ENCODE results near the gene GTPBP1. TPM values are rescaled to one million over a fixed set of nuclear protein-coding genes. Genes with fewer than 3 reads are reported as not detected.

Gene GTPBP1
- polyA plus RNA-seq, 1 experiment = 31.1 TPM

DNA sequence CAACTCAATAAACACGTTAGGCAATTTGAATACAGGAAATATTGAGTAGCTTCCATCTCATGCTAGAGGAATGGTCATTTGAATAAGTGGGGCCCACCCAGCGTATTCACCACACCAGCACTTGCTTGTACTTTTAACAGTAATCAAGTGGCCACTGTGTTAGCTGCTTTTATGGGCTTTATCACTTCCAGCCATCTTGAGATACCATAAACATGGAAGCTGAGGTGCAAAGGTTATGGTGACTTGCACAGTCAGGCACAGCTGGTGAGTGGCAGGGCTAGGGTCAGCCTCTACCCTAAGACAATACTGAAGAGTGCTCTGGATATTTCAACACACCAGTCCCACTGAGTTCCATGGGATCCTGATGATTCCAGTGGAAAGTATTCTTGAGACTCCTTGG is 11.7 kb upstream of the GTPBP1 start:
- Histone ChIP-seq H3K27me3 (ENCODE audit: control insufficient read depth, insufficient read depth, low read length) (no peaks in the 10 kb centered on the region), H3K4me3 (ENCODE audit: low read depth, low read length) (no peak overlapping the region), H3K36me3 (ENCODE audit: control insufficient read depth, insufficient read depth, low read length) (peaks cover 4% of the 10 kb centered on the region; the same call in 1 of the 2 replicates)
- ChIA-PET CTCF (interaction anchor here (1.5 kb wide), 1 partner anchor 12 kb away, joined by 6 read pairs; the partner anchor contains the start of gene TOMM22), POLR2A (no interaction called here)
- DNase-seq (ENCODE audit: low read depth) = no peak
- TF ChIP-seq, protein P1, sequence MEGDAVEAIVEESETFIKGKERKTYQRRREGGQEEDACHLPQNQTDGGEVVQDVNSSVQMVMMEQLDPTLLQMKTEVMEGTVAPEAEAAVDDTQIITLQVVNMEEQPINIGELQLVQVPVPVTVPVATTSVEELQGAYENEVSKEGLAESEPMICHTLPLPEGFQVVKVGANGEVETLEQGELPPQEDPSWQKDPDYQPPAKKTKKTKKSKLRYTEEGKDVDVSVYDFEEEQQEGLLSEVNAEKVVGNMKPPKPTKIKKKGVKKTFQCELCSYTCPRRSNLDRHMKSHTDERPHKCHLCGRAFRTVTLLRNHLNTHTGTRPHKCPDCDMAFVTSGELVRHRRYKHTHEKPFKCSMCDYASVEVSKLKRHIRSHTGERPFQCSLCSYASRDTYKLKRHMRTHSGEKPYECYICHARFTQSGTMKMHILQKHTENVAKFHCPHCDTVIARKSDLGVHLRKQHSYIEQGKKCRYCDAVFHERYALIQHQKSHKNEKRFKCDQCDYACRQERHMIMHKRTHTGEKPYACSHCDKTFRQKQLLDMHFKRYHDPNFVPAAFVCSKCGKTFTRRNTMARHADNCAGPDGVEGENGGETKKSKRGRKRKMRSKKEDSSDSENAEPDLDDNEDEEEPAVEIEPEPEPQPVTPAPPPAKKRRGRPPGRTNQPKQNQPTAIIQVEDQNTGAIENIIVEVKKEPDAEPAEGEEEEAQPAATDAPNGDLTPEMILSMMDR (IDR thresholded peaks at IDR 0.05; ENCODE audit: insufficient read depth, low read depth, low read length) = no peak

DNA sequence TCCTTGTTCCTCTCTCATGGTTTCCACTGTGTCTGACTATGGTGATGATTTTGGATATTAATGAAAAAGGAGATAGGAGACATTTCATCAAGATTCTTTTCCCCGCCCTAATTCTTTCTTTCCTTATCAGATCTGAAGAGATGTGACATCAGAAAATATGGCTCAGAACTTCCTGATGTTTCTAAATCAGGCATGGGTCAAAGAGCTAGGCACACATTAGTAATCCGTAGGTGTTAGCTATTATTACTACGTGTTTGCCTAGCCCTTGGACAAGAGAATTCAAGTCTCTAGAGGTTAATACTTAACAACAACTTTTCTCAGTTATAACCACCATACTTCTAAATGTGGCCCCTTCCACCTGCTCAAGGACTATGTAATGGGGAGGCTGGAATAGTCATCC is 10.8 kb upstream of the GTPBP1 start:
- no peak overlapping the region for H3K4me3 ChIP-seq (ENCODE audit: low read depth, low read length)
- ChIA-PET CTCF (interaction anchor here (1.5 to 2.8 kb wide), 2 partner anchors 13 kb away, joined by 6 to 18 read pairs; partner anchors contain the start of gene TOMM22), POLR2A (interaction anchor here (0.7 kb wide), 1 partner anchor 10 kb away, joined by 3 read pairs; no protein-coding TSS in a partner anchor)
- TF ChIP-seq, protein P1 (IDR thresholded peaks at IDR 0.05; ENCODE audit: insufficient read depth, low read depth, low read length) = no peak
- DNase-seq (ENCODE audit: low read depth) = no peak
- no peaks in the 10 kb centered on the region for H3K27me3 ChIP-seq (ENCODE audit: control insufficient read depth, insufficient read depth, low read length)
- H3K36me3 ChIP-seq (ENCODE audit: control insufficient read depth, insufficient read depth, low read length) = peaks cover 1% of the 10 kb centered on the region; the same call in 1 of the 2 replicates

GRCh38 chr22:38696606-38697424 is 8.9 kb upstream of the GTPBP1 start:
- H3K4me3 ChIP-seq (ENCODE audit: low read depth, low read length) = no peak overlapping the region
- DNase-seq (ENCODE audit: low read depth) = peak; percentile 55
- ChIA-PET CTCF (interaction anchor here (2.8 kb wide), 1 partner anchor 15 kb away, joined by 18 read pairs; the partner anchor contains the start of gene TOMM22), POLR2A (no interaction called here)
- H3K27me3 ChIP-seq (ENCODE audit: control insufficient read depth, insufficient read depth, low read length) = no peaks in the 10 kb centered on the region
- TF ChIP-seq, protein P1 (IDR thresholded peaks at IDR 0.05; ENCODE audit: insufficient read depth, low read depth, low read length) = no peak
- H3K36me3 ChIP-seq (ENCODE audit: control insufficient read depth, insufficient read depth, low read length) = peaks cover 1% of the 10 kb centered on the region; the same call in 1 of the 2 replicates

GRCh38 chr22:38697425-38698089 is 8.2 kb upstream of the GTPBP1 start:
- CTCF ChIA-PET = interaction anchor here (1.4 to 2.8 kb wide), 2 partner anchors 16 to 71 kb away, joined by 6 to 18 read pairs; partner anchors contain the start of gene TOMM22
- no peaks in the 10 kb centered on the region for H3K27me3 ChIP-seq (ENCODE audit: control insufficient read depth, insufficient read depth, low read length)
- H3K36me3 ChIP-seq (ENCODE audit: control insufficient read depth, insufficient read depth, low read length) = peaks cover 1% of the 10 kb centered on the region; the same call in 1 of the 2 replicates
- DNase-seq (ENCODE audit: low read depth) = no peak
- TF ChIP-seq, protein P1 (IDR thresholded peaks at IDR 0.05; ENCODE audit: insufficient read depth, low read depth, low read length) = no peak
- POLR2A ChIA-PET = no interaction called here
- H3K4me3 ChIP-seq (ENCODE audit: low read depth, low read length) = no peak overlapping the region
